HEK293 (cell line): Measurements from ENCODE around the gene P4HA2.
A peak's percentile ranks its signal among the peaks of the same experiment; 100 is the strongest.

Experiments
- CTCF ChIA-PET: fragments of 350-600 bp; formaldehyde crosslinking; extraction: SDS; loops from one replicate; lab custom pipeline; 2021; ENCODE audit warnings: antibody characterized with exemption; lab: Yijun Ruan, JAX
- POLR2A ChIA-PET: fragments of 300-600 bp; formaldehyde crosslinking; extraction: SDS; loops from one replicate; lab custom pipeline; 2020; ENCODE audit warnings: antibody characterized with exemption, inconsistent platforms; lab: Yijun Ruan, JAX
- H3K27ac ChIP-seq: fragments of 200-500 bp; sonication (Bioruptor generic); 2 replicates; pipeline ENCODE4 v1.5.1; 2014; ENCODE audit warnings: low read depth, low read length, control low read depth, inconsistent platforms; ENCODE audit errors: extremely low read depth
- H3K36me3 ChIP-seq, 2 experiments: fragments of 200-500 bp in 1 of 2; sonication (Bioruptor generic) in 1 of 2; 1 replicate in 1 of 2; 2 replicates in 1 of 2; pipeline ENCODE4 v1.5.1; 2014 to 2017; ENCODE audit warnings: inconsistent platforms in 2 of 2, low read length in 2 of 2; ENCODE audit not compliant: control insufficient read depth in 2 of 2, insufficient read depth in 1 of 2
- H3K4me1 ChIP-seq: fragments of 200-500 bp; sonication (Bioruptor generic); 2 replicates; pipeline ENCODE4 v1.5.1; 2014; ENCODE audit warnings: mild to moderate bottlenecking, low read length, inconsistent platforms; ENCODE audit not compliant: control insufficient read depth, insufficient read depth
- H3K4me3 ChIP-seq: 2 replicates; pipeline ENCODE4 v1.5.1; 2011; ENCODE audit warnings: low read depth, mild to moderate bottlenecking, control low read depth, low read length, moderate library complexity
- H3K9me3 ChIP-seq: fragments of 200-500 bp; sonication (Bioruptor generic); 2 replicates; pipeline ENCODE4 v1.5.1; 2014; ENCODE audit warnings: low read depth, low read length, inconsistent platforms; ENCODE audit not compliant: control insufficient read depth, insufficient read depth
- GFI1B ChIP-seq: fragments of 450-650 bp; formaldehyde crosslinking; IDR thresholded peaks from 2 replicates; pipeline ENCODE4 v1.5.1; 2016; ENCODE audit warnings: missing biosample characterization, missing genetic modification characterization
- HIC1 ChIP-seq: fragments of 450-650 bp; formaldehyde crosslinking; IDR thresholded peaks from 2 replicates; pipeline ENCODE4 v1.5.1; 2016; ENCODE audit warnings: missing biosample characterization, missing genetic modification characterization
- KLF9 ChIP-seq: fragments of 450-650 bp; formaldehyde crosslinking; IDR thresholded peaks from 2 replicates; pipeline ENCODE4 v1.5.1; 2016; ENCODE audit warnings: missing biosample characterization, missing genetic modification characterization, low read depth
- PBX3 ChIP-seq: sonication (generic); formaldehyde crosslinking; IDR thresholded peaks from 2 replicates; pipeline ENCODE4 v1.8.1; 2022; ENCODE audit warnings: mild to moderate bottlenecking, moderate library complexity, missing genetic modification reagents
- ZBTB8A ChIP-seq: fragments of 450-650 bp; formaldehyde crosslinking; IDR thresholded peaks from 2 replicates; pipeline ENCODE4 v1.5.1; 2016; ENCODE audit warnings: missing biosample characterization, missing genetic modification characterization
- ZEB2 ChIP-seq: fragments of 450-650 bp; formaldehyde crosslinking; IDR thresholded peaks from 2 replicates; pipeline ENCODE4 v1.5.1; 2016; ENCODE audit warnings: missing biosample characterization, missing genetic modification characterization
- ZFP3 ChIP-seq: fragments of 450-650 bp; formaldehyde crosslinking; IDR thresholded peaks from 2 replicates; pipeline ENCODE4 v1.5.1; 2016; ENCODE audit warnings: low read depth, missing biosample characterization, missing genetic modification characterization
- ZNF112 ChIP-seq: fragments of 450-650 bp; formaldehyde crosslinking; IDR thresholded peaks from 2 replicates; pipeline ENCODE4 v1.5.0; 2017; ENCODE audit warnings: missing biosample characterization, missing genetic modification characterization
- ZNF280C ChIP-seq: fragments of 450-650 bp; formaldehyde crosslinking; IDR thresholded peaks from 2 replicates; pipeline ENCODE4 v1.5.1; 2016; ENCODE audit warnings: missing biosample characterization, missing genetic modification characterization
- ZNF366 ChIP-seq: fragments of 450-650 bp; formaldehyde crosslinking; conservative IDR thresholded peaks from 2 replicates; pipeline ENCODE4 v1.5.1; 2016; ENCODE audit warnings: missing biosample characterization, missing genetic modification characterization
- ZNF48 ChIP-seq: fragments of 450-650 bp; formaldehyde crosslinking; IDR thresholded peaks from 2 replicates; pipeline ENCODE4 v1.5.1; 2016; ENCODE audit warnings: missing biosample characterization, missing genetic modification characterization
- ZNF561 ChIP-seq: fragments of 450-650 bp; IDR thresholded peaks from 2 replicates; pipeline ENCODE4 v1.5.1; 2018; ENCODE audit warnings: missing biosample characterization, missing genetic modification characterization, borderline replicate concordance
- ZNF664 ChIP-seq: fragments of 450-650 bp; formaldehyde crosslinking; IDR thresholded peaks from 2 replicates; pipeline ENCODE4 v1.5.1; 2016; ENCODE audit warnings: missing biosample characterization, missing genetic modification characterization
- ZNF692 ChIP-seq: fragments of 450-650 bp; formaldehyde crosslinking; IDR thresholded peaks from 2 replicates; pipeline ENCODE4 v1.5.1; 2016; ENCODE audit warnings: missing biosample characterization, missing genetic modification characterization
- ZNF776 ChIP-seq: fragments of 450-650 bp; formaldehyde crosslinking; IDR thresholded peaks from 2 replicates; pipeline ENCODE4 v1.5.0; 2017; ENCODE audit warnings: missing biosample characterization, missing genetic modification characterization, borderline replicate concordance

Gene P4HA2

GRCh38 chr5:132227485-132228240, at the start of gene P4HA2 (continued):
- TF ChIP-seq KLF9 (tag by site-specific recombination): peak; percentile 64; the same call in 1 of the 2 replicates
- no peak for TF ChIP-seq ZNF366 (tag by site-specific recombination)
- TF ChIP-seq ZNF561 (tag by site-specific recombination): peak; percentile 37
- TF ChIP-seq ZNF664 (tag by site-specific recombination): no peak
- TF ChIP-seq ZEB2 (tag by site-specific recombination): peak; percentile 19; the same call in 1 of the 2 replicates
- TF ChIP-seq ZFP3: no peak
- 0 out of 2 replicates have a peak, but pooled peaks have one; percentile 19 for TF ChIP-seq HIC1 (tag by site-specific recombination)
- TF ChIP-seq ZNF48 (tag by site-specific recombination): no peak
- peak; percentile 22; the same call in 1 of the 2 replicates for TF ChIP-seq ZNF692 (tag by site-specific recombination)
- TF ChIP-seq ZNF280C (tag by site-specific recombination): no peak
- no peak; the same call in 1 of the 2 replicates for TF ChIP-seq PBX3 (CRISPR knock-in tag)
- TF ChIP-seq ZNF112 (tag by site-specific recombination): no peak
- peak; percentile 84 for TF ChIP-seq ZBTB8A (tag by site-specific recombination)

GRCh38 chr5:132277256-132277655, 49.6 kb upstream of the P4HA2 start:
- ChIA-PET CTCF (interaction anchor here (0.6 to 1.1 kb wide), 3 partner anchors 16 to 269 kb away, joined by 3 to 4 read pairs (median 3); no protein-coding TSS in a partner anchor), POLR2A (no interaction called here)
- Histone ChIP-seq H3K27ac (no peak overlapping the region), H3K36me3 (no peaks in the 10 kb centered on the region), H3K4me3 (no peak overlapping the region), H3K9me3 (no peaks in the 10 kb centered on the region), H3K4me1 (no peaks in the 10 kb centered on the region)
- TF ChIP-seq GFI1B (tag by site-specific recombination) (no peak), ZNF776 (tag by site-specific recombination) (no peak)
